Measurements from ENCODE around the gene C20orf204. TPM values are rescaled to one million over a fixed set of nuclear protein-coding genes. Genes with fewer than 3 reads are reported as not detected.

C20orf204 gene
- total RNA-seq, 2 donors from 2014 or later: 0.64 to 3.1 TPM

DNA sequence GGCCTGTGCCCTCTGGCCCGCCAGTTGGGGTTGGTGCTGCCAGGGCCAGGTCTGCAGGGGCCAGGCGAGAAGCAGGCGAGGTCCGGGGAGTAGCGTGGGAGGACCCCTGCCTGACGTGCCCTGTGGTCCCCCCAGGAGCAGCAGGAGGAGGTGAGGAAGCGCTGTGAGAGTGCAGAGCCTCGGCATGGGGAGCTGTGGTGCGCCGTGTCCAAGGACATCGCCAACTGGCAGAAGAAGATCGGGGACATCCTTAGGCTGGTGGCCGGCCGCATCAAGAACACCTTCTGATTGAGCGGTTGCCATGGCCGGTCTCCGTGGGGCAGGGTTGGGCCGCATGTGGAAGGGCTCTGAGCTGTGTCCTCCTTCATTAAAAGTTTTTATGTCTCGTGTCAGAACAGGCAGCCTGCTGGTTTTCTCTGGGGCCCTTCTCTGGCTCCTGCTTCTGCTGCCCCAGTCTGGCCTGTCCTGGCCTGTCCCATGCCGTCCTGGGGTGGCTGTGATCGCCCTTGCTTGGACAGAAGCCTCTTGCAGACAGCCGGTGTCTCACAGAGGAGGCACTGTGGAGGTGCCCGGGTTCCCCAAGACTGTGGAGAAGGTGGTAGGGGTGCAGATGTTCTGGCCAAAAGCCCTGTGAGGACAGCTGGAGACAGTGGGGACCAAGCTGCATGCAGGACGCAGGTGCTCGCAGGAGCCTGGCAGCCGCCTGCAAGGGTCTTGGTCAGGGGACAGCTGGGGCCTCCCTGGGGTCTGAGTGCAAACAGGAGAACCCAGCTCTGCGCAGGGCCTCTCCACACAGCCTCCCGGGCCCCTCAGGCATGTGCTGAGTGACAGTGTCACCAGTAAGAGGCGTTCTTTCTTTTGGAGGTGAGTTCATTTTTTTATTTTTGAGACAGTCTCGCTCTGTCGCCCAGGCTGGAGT, 3.0 kb upstream of the C20orf204 start:
- intact Hi-C loops (cut with DNase I): no loop called here
- TF ChIP-seq POLR2AphosphoS5 (IDR thresholded peaks at IDR 0.05) (no peak), POLR2A (IDR thresholded peaks at IDR 0.05) (no peak)
- TF ChIP-seq, protein P1, sequence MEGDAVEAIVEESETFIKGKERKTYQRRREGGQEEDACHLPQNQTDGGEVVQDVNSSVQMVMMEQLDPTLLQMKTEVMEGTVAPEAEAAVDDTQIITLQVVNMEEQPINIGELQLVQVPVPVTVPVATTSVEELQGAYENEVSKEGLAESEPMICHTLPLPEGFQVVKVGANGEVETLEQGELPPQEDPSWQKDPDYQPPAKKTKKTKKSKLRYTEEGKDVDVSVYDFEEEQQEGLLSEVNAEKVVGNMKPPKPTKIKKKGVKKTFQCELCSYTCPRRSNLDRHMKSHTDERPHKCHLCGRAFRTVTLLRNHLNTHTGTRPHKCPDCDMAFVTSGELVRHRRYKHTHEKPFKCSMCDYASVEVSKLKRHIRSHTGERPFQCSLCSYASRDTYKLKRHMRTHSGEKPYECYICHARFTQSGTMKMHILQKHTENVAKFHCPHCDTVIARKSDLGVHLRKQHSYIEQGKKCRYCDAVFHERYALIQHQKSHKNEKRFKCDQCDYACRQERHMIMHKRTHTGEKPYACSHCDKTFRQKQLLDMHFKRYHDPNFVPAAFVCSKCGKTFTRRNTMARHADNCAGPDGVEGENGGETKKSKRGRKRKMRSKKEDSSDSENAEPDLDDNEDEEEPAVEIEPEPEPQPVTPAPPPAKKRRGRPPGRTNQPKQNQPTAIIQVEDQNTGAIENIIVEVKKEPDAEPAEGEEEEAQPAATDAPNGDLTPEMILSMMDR (IDR thresholded peaks at IDR 0.05): no peak
- Histone ChIP-seq H3K9me3 (no peaks in the 10 kb centered on the region), H3K27me3 (replicated peaks; ENCODE audit: insufficient read depth) (no peaks in the 10 kb centered on the region), H3K4me1 (replicated peaks) (no peaks in the 10 kb centered on the region), H3K27ac (no peak overlapping the region), H3K4me3 (no peak overlapping the region), H3K36me3 (peaks cover 4 to 15% of the 10 kb centered on the region in 2 donors)
- WGBS: 85% methylated on average over 31 of the region's 31 CpGs
- DNase-seq (ENCODE audit: low spot score): no peak

DNA sequence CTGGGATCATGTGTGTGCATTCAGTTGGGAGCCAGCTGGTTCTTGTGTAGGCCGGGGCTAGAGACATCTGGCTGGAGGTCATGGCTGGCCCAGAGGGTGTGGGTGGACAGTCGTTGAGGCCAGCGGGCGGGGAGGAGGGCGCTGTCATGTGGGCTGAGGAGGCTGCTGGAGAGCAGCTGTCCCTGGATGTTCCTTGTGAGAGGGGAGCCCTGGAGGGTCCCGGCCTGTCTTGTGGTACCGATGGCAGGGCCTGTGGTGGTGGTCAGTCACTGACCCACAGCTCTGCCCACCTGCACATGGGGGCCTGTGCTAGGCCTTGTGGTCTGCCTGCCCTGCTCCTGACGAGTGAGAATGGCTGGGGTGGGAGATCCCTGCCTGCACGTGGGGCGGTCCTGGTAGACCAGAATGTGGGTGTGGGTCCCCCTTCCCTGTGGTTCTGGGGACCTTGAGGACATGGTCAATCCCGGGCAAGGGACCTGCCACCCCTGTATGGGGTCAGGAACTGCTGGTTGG, 1.9 kb upstream of the C20orf204 start:
- DNase-seq (ENCODE audit: low spot score): no peak
- H3K4me3 ChIP-seq: no peak overlapping the region
- TF ChIP-seq POLR2AphosphoS5 (IDR thresholded peaks at IDR 0.05): no peak
- TF ChIP-seq, protein P1 (IDR thresholded peaks at IDR 0.05): no peak
- no peak for TF ChIP-seq POLR2A (IDR thresholded peaks at IDR 0.05)
- 78% methylated on average over 11 of the region's 11 CpGs for WGBS
- peaks cover 0 to 13% of the 10 kb centered on the region in 2 donors for H3K36me3 ChIP-seq
- H3K27me3 ChIP-seq (replicated peaks; ENCODE audit: insufficient read depth): no peaks in the 10 kb centered on the region
- H3K9me3 ChIP-seq: no peaks in the 10 kb centered on the region
- H3K27ac ChIP-seq: no peak overlapping the region
- intact Hi-C loops (cut with DNase I): no loop called here
- H3K4me1 ChIP-seq (replicated peaks): peaks cover 3% of the 10 kb centered on the region

DNA sequence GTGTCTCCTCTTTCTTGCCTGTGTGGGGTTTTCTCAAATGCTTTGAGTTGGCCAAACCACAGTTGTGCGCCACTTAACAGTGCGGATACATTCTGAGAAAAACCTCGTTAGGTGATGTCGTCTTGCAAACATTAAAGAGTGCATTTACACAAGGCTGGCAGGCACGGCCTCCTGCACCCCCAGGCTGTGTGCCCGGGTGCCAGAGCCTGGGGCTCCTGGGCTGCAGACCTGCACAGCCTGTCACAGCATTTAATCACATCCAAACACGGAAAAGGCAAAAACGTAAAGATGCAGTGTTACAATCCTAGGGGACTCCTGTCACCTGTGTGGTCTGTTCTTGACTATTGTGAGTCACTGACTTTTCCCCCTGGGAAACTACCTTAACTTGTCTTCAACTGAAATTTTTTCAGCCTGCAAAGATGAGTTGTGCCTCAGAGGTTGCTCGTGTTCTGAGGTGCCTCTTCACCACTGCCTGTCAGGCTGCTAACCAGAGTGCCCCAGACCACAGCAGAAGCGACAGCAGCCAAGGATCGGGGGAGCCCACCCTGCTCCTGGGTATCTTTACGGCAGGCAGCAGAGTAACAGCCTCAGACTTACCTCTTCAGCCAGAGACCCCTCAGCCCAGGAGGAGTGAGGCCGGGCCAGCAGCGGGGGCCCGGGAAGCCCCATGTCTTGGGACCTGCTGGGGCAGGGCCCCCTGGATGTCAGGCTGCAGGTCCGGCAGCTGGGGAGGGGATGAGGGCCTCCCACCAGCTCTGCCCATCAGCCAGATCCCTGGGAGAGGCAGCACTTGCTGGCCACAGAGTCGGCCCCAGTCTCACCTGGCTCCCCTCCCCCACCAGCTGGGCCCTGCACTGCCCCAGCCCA, 683 bp upstream of the C20orf204 start:
- H3K4me1 ChIP-seq (replicated peaks): peaks cover 3% of the 10 kb centered on the region
- H3K36me3 ChIP-seq: no peaks in the 10 kb centered on the region
- DNase-seq (ENCODE audit: low spot score): no peak
- H3K4me3 ChIP-seq: no peak overlapping the region
- no peaks in the 10 kb centered on the region for H3K9me3 ChIP-seq
- 75% methylated on average over 17 of the region's 17 CpGs for WGBS
- TF ChIP-seq, protein P1 (IDR thresholded peaks at IDR 0.05): no peak
- TF ChIP-seq POLR2AphosphoS5 (IDR thresholded peaks at IDR 0.05): no peak
- no peak for TF ChIP-seq POLR2A (IDR thresholded peaks at IDR 0.05)
- H3K27ac ChIP-seq: no peak overlapping the region
- intact Hi-C loops (cut with DNase I): no loop called here
- no peaks in the 10 kb centered on the region for H3K27me3 ChIP-seq (replicated peaks; ENCODE audit: insufficient read depth)

DNA sequence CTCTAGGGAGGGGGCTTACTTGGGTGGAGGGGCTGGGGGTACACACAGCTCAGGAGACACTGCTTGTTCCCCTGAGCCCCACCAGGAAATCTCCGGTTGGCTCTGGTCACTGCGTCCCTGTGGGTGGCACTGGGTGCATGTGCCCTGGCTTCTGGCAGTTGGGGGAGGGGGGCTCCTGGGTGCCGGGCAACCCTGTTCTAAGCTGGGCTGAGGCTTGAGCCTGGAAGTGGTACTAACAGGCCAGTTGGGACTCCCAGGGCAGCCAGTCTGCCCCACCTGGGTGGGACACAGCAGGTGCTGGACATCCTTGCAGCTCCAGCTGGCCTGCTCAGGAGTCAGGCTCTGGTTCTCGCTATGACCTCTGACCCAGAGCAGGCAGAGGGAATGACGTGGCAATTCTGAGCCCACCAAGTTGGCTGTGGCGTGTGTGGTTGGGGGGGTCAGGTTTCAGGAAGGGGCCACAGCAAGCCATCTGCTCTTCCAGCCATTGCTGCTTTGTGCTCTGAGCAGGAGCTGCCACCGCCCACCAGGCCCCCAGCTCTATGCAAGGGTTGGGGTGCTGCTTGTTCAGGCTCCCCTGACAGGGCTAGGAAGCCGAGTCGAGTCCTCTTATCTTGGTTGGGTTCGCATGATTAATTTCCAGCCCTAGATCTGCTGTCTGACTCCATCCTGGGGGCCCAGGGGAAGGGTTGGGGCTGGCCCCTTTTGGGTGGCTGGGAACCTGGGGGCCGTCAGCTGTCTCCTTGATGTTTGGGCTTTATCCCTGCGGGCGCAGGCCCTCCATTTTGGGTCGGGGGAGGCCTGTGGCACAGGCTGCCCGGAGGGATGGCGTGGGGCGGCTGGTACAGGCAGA, 590 bp downstream of the C20orf204 start:
- 79% methylated on average over 15 of the region's 17 CpGs for WGBS
- H3K27me3 ChIP-seq (replicated peaks; ENCODE audit: insufficient read depth): no peaks in the 10 kb centered on the region
- TF ChIP-seq POLR2A (IDR thresholded peaks at IDR 0.05) (no peak), POLR2AphosphoS5 (IDR thresholded peaks at IDR 0.05) (no peak)
- TF ChIP-seq, protein P1 (IDR thresholded peaks at IDR 0.05): no peak
- no peaks in the 10 kb centered on the region for H3K9me3 ChIP-seq
- no peaks in the 10 kb centered on the region for H3K36me3 ChIP-seq
- intact Hi-C loops (cut with DNase I): no loop called here
- H3K27ac ChIP-seq: no peak overlapping the region
- no peak for DNase-seq (ENCODE audit: low spot score)
- H3K4me1 ChIP-seq (replicated peaks): peaks cover 3% of the 10 kb centered on the region
- H3K4me3 ChIP-seq: no peak overlapping the region

Measured in prostate gland (tissue), 2 donors.